C1 segment of cervical spinal cord (tissue), 14 donors: ENCODE results near the gene TECTB.
"Not testable (repeated sequence)": the region's sequence is repeated elsewhere in the genome, so short reads cannot be mapped to it uniquely, and the experiment has no call there.

Source experiments
- DNase-seq, 14 donors: peaks; one replicate each; lab custom pipeline; 2025; lab: John Stamatoyannopoulos, UW

The TECTB gene

DNA sequence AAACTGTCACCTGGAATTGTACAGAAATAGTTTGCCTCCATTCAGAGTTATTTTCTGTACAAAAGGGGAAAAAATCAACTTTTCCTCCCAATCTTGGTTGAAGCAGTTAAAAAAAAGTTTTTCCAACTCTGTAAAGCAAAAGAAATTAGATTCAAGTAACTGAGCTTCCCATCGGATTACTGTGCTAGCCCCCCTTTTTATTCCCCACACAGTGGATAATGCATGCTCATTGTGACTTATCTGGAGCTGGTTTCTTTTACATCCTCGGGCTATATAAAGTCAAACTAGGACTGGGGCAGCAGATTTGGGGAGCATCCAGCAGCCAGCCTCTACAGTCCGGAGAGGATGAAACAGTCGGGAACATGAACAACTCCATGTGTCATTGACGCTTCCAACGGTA lies at the start of gene TECTB:
Gene TECTB (plus strand): TSS at position 301 of the 400 bp plus-strand sequence. CDS start 335 bp downstream, outside the sequence.
- no peak for DNase-seq

DNA sequence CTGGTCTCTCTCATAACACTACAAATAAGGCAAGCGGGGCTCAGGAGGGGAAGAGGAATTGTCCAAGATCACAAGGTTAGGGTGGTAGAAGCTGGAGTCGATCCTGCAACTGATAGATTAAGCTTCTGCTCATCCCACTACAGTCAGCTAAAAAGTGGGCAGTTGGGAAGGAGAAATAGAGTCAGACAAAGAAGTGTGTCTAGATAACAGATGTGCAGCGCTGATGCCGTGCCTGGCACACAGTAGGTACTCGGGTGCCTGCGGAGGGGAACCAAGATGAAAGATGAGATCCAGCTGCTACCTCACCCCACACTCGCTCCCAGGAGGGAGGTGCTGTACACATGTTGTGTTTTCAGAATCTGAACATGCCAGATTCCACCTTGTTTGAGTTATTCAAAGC lies 48.1 kb upstream of the TECTB start:
- DNase-seq = no peak

DNA sequence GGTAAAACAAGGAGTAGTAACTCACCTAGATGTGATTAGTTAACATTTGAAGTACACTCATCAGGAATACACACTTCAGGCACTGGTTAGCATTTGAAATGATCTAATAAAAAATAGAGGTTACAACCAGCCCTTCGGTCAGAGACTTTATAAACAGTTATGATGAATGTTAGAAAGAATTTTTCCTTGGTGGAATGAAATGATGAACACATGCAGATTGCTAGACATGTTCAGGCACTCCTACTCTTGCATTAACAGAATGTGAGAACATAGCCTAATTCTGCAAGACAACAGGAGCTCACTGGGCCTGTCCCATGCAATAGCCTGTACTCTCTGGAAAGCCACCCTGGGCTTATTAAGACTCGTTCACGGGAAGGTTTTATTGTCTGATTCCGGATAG lies 47.3 kb upstream of the TECTB start:
- DNase-seq = no peak

DNA sequence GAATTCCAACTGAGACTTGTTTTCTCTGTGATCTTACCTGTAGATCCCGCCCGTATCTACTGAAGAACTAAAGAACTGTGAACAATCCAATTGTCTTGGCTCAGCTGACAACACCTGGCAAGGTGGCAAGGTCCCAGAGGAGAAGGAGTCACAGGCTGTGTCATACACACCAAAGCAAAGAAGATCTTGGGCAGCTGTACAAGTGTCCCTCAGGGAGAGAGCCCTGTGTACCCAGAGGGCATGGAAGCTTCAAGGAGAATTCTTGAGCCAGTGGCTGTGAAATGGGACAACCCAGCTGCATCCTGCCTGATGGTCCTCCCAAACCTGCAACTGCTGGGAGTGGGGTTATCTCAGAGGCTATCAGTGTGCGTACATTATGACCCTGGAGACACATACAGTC lies 46.7 kb upstream of the TECTB start:
- no peak for DNase-seq

DNA sequence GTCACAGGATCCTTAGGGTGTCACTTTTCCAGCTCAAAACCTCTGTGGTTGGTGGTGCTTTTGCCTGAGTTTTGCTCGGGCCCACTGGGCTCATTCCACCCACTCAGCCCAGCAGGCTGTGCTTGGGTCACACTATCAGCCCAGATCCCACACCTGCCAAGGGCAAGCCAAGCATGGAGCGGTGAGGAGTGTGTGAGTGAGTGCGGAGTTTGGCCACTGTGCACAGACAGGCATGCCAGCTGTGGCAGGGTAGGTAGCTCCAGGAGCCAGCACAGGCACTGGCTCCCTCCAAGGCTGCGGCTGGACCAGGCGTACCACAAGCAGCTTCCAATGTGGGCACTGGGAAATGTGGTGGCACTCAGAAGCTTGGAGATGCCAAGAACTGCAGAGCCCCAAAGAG lies 43.9 kb upstream of the TECTB start:
- DNase-seq = no peak

DNA sequence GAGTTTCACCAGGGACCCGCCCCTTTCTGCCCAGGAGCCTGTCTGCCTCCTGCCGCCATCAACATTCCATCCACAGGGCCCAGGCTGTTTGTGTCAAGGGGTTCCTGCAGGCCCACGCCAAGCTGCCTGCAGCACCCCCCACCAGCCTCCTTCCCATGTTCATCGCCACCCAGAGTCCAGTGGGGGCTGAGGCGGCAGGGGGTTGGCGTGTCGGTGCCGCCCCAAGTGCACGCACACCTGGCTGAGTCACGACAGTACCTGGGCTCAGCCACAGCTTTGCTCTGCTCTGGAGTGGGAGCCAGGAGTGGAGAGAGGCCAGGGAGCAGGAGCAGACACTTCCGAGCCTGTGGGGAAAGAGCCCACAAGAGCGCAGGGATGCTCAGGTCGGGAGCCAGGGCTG lies 42.8 kb upstream of the TECTB start:
- no peak for DNase-seq

DNA sequence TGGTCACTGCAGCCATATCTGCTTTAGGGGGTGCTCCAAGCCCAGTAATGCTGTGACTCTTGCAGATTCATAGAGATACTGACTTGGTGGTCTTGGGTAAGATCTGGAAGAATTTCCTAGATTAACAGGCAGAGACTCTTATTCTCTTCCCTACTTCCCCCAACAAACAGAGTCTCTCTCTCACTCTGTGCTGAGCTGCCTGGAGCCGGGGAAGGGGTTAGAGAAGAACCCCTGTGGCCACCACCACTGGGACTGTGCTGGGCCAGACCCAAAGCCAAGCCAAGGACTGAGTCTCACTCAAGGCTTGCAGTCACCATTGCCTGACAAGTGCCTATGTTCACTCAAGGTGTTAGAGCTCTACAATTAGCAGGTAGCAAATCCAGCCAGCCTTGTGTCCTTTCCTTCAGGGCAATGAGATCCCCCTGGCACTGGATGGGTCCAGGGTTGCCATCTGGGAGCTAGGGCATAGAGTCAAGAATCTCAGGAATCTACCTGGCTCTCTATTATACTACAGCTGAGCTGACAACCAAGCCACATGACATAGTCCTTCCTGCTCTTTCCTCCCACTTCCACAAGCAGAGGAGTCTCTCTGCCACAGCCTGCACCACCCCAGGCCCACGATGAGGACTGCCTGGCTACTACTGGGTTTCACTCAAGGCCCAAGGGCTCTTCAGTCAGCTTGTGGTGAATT lies 41.4 kb upstream of the TECTB start:
- DNase-seq = no peak

DNA sequence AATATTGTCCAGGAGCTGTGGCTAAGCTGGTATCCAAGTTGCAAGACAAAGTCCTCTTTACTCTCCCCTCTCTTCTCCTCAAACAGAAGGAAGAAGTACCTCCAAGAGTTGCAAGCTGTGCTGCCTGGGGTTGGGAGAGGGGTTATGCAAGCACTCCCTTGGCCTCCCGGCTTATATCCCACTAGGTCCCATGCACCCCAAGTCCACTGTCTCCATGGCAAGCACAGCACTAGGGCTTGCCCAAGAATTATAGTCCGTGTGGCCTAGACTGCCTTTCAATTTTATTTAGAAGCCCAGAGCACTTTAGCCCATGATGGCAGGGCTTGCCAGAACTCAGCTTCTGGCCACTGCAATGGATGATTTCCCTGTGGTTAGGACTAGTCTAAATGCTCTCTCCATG lies 40.4 kb upstream of the TECTB start:
- DNase-seq = no peak

DNA sequence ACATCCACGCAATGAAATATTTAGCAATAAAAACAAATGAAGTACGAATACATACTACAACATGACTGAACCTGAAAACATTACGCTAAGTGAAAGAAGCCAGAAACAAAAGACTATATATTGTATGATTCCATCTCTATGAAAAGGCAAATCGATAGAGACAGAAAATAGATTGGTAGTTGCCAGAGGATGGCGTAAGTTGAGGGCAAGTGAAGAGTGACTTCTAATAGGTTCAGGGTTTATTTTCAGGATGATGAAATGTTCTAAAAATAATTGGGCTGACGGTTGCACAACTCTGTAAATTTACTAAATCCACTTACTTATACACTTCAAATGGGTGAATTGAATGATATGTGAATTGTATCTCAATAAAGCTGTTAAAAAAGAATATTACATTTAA lies 39.5 kb upstream of the TECTB start:
- no peak for DNase-seq

DNA sequence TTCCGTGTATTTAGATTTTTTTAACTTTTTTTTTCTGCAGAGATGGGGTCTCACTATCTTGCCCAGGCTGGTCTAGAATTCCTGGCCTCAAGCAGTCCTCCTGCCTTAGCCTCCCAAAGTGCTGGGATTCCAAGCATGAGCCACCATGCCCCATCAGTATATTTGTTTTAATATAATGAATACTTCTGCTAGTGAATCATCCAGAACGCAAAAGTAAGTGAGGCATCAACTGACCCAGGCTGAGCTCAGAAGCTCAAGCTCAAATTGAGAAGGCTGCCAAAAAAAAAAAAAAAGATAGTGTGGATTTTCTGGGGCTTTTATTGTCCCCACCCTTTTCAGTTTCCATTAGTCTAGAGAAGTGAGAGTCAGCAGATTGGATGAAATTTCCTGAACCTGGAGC lies 39.0 kb upstream of the TECTB start:
- DNase-seq = no peak

DNA sequence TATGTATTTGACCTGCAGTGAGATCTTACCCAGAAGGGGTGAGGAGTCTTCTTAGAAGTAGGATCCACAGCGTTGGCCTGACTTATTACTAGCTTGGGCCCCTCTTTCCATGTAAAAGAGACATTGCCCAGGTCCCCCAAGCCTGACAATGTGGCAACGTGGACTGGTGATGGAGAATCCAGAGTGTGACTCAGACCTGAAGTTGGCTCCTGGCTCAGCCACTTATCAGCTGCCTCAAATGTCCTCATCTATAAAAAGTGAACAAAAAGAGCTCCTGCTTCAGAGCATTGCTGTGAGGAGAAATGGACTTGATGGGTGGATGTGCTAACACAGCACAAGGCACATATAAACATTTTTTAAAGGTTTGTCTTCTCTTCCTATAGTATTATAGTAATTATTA lies 35.4 kb upstream of the TECTB start:
- DNase-seq = no peak

DNA sequence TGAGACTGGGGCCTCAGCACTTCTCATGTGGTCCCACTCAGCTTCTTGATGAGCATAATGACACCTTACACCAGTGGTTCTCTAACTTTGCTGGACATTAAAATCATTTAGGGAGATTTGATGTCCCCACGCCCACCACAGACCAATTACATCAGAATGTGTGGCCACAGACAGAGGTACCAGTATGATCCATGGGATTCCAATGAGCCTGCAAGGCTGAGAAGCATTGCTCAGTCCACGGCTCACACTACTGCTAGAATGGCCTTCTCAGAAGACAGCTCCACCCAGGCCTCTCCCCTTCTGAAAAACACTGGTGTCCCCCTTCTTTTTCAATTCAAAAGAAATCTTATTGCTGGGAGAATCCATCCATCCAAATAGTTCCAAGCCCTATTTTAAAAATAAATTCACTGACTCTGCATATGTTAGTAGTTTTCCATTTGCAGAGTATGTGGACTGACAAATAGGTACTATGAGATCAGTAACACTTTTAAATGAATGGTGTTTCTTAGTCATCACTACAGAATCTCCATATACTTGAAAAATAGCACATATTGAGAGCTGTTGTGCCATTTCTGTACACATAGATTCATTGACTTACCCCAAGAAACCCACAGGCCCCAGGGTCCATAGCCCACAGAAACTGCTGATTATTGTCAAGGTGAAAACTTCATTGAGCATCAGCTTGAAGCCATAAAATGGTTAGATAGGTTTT lies 34.5 kb upstream of the TECTB start:
- no peak for DNase-seq

DNA sequence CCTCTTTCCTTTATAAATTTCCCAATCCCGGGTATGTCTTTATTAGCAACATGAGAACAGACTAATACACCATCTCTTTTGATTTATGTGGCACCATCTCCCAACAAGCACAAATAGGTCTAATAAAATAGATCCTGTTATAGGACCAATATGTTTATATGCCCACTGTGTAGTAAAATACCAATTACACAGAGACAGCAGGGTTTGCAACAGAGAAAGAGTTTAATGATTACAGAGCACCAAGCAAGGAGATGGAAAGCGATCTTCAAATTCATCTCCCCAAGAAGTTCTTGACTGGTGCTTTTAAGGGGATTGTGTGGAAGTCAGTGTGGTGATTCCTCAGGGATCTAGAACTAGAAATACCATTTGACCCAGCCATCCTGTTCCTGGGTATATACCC lies 33.5 kb upstream of the TECTB start:
- no peak for DNase-seq

DNA sequence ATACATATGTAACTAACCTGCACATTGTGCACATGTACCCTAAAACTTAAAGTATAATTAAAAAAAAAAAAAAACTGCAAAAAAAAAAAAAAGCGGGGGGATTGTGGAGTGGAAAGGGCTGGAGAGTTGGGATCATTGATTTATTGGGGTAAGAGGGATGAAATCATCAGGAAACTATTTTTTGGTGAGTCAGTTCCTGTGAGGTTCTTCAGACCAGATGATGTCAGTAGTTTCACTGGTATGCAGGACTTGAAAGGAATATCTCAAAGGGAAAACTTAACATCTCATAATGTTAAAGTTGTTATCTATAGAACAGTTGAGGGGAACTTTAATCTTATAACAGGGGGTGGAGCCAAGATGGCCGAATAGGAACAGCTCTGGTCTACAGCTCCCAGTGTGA lies 32.6 kb upstream of the TECTB start:
- DNase-seq = no peak

DNA sequence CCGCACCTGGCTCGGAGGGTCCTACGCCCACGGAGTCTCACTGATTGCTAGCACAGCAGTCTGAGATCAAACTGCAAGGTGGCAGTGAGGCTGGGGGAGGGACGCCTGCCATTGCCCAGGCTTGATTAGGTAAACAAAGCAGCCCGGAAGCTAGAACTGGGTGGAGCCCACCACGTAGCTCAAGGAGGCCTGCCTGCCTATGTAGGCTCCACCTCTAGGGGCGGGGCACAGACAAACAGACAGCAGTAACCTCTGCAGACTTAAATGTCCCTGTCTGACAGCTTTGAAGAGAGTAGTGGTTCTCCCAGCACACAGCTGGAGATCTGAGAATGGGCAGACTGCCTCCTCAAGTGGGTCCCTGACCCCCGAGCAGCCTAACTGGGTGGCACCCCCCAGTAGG lies 32.0 kb upstream of the TECTB start:
- DNase-seq = not testable (repeated sequence)

DNA sequence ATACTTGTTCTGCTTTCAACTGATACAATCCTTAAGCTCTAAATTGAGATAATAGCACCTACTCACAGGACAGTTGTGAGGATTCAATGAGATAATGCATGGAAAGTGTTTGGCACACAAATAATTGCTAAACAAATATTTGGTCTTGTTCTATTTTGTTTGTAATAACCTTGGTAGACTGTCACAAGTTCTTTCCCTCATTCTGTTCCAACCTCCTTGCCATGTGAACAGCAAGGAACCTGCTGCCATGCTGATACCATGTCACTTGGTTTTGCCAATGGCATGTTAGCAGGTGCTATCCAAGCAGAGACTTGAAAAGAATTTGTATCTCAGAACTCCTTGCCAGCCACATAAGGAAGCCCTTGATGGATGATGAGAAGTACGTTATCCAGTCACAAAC lies 24.8 kb upstream of the TECTB start:
- DNase-seq = no peak

DNA sequence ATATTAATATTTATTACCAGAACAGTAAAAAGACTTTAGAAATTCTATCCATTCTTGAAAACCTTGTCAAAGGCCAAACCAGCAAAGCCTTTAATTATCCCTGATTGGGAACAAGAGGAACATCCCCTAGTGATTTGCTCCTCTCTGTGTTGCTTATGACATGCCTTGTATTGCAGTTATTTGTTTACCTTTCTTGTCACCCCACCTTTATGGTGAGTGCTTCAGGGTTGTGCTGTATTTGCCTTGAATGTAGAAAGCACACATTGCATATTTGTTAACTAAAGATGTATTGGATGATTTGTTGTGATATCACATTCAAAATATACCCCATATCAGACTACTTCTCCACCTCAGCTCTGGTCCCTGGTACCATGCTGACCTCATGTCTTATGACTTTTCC lies 23.5 kb upstream of the TECTB start:
- DNase-seq = no peak

DNA sequence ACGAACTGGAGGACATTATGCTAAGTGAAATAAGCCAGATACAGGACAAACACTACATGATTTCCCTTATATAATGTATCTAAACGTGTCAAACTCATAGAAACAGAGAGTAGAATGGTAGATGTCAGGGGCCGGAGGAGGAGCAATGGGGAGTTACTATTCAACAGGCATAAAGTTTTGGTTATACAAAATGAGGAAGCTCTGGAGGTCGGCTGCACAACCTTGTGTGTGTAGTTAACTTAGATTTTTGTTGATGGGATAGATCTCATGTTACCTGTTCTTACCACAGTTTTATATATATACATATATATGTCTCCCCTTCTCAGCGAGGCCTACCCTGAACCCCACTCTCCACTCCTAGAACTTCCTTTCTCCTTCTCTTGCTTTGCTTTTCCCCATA lies 22.4 kb upstream of the TECTB start:
- DNase-seq = no peak

DNA sequence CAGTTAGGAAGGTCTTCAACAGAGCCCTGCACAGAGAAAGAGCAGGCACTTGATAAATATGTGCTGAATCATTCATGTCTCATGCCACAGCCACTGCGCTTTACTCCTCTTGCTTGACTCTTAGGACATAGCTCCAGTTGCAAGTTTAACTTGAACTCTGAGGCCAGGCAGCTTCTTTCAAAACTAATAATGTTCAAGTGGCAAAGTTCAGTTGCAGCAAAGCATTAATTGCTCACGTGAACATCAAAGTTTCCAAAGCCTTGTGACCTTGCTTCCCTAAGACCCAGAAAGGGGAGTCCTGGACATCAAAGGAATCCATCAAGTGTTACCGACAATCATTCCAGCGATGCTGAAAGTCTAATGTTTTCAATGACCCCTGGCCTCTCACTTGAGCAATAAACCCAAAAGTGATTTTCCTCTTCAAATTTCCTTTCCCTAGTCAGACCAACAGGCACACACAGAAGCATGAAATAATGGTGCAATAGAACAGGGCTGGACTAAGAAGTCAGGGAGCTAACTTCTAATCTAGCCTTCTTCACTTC lies 21.8 kb upstream of the TECTB start:
- DNase-seq = no peak

DNA sequence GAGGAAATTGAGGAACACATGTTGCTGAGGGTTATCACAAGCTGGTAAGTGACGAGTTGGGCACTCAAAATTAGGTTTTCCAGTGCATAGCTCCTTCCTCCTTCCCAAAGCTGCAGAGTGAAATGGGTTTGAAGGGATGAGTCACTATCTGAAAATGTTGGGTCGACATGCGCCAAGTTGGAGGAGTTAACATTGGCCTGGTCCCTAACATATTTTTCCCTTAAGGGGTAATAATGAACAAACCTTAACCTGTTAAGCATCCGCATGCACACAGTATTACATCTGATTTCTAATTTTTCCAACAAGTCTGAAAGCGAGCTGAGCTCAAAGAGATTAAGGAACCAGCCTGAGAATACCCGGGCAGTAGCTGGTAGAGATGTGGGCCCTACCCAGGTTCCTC lies 20.7 kb upstream of the TECTB start:
- DNase-seq = no peak

DNA sequence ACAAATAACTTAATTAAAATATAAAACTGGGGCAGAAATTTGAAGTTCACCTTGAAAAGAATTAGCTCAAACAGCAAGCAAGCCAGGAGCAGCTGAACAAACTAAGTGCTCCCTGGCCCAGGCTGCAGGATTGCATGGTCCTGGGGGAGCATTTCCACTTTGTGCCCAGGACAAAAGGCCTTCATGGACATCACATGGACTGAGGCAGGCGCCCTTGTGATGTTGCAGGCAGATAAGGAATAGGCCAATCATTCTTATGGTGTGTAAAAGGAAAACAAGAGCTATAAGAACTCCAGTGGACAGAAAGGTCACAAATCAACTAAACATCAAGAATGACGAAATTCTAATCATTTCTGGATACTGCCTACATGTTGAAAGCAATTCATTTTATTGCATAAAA lies 17.5 kb upstream of the TECTB start:
- no peak for DNase-seq

DNA sequence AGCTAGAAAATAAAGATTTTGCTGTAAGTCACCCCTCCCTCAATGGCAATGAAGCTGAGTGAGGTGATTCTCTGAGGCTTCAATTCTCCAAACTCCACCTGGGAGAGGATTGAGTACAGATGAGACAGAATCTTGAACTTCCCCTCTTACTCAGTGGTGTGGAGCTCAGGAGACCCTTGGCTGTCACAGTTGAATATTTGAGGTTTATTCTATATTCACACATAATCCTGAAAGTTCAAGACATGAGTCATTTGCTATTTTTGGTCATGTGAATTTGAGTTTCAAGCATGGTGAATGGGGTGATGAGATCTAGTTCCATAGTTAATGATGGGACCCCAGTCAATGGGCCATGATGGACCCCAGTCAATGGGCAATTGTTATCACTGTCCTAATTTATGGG lies 13.9 kb upstream of the TECTB start:
- no peak for DNase-seq

DNA sequence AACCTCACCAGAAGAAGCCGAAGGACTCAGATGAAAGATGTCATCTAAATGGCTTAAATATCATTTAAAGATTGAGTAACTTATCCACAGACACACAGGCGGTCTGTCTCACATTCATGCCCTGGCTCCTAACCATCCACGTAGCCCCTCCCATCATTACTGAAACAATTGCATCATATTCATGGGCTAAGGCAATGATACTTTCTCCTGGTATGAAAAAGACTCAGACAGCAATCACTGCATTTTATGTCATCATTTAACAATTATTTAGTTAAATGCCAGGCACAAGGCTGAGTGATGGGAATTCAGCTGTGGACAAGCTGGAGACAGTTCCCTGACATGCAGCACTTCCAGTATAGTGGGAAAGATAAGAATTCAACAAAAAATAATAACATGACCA lies 11.2 kb upstream of the TECTB start:
- DNase-seq = no peak
